ENCODE data around the gene PNMT. TPM values are rescaled to one million over a fixed set of nuclear protein-coding genes. Genes with fewer than 3 reads are reported as not detected.

Gene PNMT
- polyA plus RNA-seq, 3 donors = 3.0 to 3.9 (median 3.3) TPM

DNA sequence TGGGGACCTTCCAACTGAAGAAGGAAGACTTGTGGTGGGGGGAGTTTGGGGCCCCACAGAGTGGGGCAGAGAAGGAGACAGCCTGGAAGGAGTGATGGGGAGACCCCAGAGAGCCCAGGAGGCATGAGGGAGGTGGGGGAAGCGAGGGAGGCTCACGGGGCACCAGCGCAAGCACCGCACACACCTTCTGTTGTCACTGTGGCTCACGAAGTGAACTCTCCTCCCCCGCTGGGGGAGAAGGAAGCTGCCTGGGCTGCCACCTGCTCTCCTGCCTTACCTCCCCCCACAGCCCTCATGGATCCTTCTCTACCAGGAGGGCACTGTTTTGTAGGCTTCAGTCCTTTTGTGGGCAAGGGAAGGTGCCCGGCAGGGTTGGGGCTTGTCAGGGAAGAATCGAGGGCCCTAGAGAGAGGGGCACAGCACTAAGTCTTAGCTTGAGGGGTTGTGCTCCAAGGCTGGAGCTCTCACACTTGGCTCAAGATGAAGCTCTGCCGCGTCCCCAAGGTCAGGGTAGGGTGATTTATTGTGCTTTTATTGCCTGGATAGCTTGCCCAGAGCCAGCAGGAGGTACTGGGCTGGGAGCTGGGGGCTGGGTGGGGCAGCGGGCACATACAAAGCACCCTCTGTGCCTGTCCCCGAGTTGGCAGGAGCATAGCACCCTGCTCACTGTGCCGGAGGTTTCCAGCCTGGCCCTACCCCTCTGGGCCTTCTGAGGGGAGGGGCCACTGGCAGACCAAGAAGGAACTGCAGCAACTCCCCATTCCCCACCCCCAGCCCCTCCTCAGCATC, 35.9 kb upstream of the PNMT start:
- no peak for DNase-seq

DNA sequence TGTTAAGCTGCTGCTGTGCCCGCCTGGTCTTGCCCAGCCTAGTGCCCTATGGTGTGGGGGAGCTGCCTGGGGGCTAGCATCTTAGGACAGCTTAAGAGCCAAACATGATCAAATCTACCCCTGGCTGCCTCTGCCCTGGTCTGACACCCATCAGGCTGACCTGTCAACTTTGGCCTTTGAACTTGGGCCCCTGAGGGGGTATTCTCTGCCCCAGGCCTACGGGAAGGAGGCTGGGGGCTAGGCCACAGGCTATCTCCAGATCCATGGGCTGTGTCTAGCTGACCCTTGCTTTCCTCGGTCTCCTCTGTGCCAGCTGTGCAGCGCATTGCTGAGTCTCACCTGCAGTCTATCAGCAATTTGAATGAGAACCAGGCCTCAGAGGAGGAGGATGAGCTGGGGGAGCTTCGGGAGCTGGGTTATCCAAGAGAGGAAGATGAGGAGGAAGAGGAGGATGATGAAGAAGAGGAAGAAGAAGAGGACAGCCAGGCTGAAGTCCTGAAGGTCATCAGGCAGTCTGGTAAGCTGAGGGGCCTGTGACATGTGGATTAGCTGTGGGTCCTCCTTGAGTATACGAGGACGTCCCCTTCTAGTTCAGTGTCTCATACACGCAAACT, 34.6 kb upstream of the PNMT start:
- DNase-seq = no peak

GRCh38 chr17:39634384-39634871, 33.8 kb upstream of the PNMT start:
- peak; percentile 72 for DNase-seq

DNA sequence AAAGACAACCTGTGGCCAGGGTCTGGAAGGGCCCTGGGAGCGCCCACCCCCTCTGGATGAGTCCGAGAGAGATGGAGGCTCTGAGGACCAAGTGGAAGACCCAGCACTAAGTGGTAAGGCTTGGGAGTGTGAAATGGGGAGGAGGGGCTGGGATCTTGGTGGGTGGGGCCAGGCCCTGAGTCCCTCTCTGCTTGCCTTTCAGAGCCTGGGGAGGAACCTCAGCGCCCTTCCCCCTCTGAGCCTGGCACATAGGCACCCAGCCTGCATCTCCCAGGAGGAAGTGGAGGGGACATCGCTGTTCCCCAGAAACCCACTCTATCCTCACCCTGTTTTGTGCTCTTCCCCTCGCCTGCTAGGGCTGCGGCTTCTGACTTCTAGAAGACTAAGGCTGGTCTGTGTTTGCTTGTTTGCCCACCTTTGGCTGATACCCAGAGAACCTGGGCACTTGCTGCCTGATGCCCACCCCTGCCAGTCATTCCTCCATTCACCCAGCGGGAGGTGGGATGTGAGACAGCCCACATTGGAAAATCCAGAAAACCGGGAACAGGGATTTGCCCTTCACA, 32.6 kb upstream of the PNMT start:
- no peak for DNase-seq

GRCh38 chr17:39636587-39636926, 31.7 kb upstream of the PNMT start:
- DNase-seq = no peak

DNA sequence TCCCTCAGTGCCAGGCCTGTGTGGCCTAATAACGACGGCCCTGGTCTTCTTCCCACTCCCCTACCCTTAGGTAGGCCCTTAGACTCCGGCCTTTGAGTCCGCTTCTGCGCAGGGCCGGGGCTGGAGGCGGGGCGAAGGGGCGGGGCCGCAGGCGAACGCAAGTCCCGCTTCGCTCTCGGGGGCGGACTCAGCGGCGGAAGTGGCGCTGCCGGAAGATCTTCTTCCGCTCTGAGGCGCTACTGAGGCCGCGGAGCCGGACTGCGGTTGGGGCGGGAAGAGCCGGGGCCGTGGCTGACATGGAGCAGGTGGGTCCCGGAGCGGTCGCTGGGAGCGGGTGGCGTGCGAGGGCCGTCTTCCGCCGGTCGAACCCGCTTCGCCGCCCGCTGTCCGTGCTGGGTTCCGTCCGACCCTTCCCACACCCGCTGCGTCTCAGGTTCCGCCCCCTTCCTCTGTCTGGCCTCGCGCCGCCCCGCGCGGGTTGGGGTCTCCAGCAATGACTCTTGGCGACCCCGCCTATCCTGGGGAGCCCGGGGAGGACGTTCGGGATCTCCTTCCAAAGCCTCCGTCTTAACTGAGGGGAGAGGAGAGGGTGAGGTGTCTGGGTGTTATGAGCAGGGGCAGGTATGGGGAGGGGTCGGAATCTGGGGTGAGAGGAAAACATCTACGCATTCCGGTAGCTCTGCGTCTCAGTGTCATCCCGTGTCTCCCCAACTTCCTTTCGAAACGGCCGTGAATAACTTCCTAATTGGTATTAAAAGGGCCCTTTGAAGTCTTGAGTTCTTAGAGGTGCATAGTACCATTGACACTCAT, 31.1 kb upstream of the PNMT start, which contains the start of gene STARD3:
Gene STARD3 (plus strand): TSS at position 218 of the 810 bp plus-strand sequence. CDS start 16,388 bp downstream, outside the sequence.
- DNase-seq = peak; percentile 88

DNA sequence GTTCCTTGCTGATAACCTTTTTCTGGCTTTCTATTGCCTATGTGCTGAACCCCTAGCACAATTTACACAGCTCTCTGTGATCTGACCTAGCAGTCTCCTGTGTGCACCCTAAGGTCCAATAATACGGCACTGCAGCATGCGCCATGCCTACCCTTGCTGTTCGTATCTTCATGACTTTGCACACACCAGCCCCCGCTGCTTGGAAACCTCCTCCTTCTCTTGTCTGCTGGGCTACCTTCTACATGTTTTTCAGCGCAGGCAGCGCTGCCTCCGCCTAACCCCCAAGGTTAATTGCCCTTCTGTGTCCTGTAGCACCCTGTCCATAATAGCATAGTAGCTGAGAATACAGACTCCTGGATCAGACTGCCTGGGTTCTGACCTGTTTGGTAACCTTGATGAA, 29.9 kb upstream of the PNMT start:
- DNase-seq = no peak

DNA sequence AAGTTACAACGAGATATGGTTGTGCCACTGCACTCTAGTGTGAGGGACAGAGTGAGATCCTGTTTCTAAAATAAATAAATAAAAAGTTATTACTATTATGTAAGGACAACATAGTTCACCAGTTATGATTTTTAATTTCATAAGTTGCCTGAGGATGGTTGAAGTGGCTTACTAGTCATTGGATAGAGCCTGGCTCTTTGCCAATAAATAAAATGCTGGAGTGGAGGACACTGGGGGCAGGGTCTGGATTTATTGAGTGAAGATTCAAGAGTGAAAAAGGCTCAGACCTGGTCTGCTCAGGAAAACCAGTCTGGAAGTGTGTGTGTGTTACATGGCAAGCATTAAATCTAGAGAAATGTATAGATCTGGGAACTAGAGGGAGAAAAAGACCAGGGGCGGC, 29.2 kb upstream of the PNMT start:
- no peak for DNase-seq

DNA sequence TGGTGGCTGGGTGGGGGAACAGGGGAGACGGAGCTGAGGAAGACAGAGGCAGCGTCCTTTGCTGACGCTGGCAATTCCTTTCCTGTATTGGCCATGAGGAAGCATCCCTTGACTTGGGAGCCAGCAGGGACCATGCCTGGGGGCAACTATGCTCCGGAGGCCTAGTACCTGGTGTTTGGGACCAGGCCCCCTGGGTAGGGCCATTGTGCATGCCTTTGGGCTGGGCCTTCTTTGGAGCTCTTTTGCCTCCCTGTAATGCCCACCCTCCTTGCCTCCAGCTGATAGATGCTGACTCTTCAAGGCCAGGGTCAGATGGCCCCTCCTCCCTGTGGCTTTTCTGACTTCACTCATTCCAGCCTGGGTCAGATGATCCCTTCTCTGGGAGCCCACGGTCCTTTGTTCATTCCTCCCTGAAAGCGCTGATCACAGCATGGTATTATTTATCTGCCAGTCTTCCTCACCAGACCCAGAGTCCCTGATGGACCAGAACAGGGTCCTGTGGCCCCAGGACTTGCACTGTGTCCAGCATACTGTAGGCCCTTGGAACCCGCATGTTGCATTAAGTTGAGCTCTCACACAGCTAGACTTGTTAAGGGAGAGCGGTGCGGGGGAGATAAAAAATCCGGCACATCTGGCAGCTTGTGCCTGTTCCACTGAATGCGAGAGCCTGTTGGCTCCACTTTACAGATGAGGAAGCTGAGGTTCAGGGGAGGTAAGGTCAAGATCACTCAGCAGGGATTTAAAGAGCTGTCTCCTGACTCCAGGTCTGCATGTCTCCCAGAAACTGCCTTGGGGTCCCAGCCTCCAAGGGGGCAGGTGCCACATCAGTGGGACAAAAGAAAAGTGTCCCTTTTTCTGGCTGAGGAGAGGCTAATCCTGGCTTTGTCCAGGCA, 28.4 kb upstream of the PNMT start:
- DNase-seq = no peak

GRCh38 chr17:39640591-39641031, 27.6 kb upstream of the PNMT start:
- DNase-seq = no peak

DNA sequence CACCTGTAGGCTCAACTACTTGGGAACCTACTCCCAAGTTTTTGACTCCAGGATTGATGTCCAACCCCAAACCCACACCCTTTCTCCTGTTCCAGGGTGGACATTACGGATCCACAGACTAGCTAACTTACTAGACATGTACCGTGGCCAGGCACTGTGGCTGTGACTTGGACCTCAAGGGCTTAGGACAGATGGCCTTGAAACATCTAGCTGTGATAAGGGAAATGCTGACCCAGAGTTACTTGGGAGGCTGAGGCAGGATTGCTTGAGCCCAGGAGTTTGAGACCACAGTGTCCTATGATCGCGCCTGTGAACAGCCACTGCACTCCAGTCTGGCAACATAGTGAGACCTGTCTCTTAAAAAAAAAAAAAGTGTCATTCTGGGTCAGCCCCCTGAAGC, 27.2 kb upstream of the PNMT start:
- DNase-seq = no peak

- DNase-seq = no peak
Observed at GRCh38 chr17:39641883-39642282, 26.4 kb upstream of the PNMT start.

GRCh38 chr17:39642291-39643074, 25.8 kb upstream of the PNMT start:
- no peak for DNase-seq

DNA sequence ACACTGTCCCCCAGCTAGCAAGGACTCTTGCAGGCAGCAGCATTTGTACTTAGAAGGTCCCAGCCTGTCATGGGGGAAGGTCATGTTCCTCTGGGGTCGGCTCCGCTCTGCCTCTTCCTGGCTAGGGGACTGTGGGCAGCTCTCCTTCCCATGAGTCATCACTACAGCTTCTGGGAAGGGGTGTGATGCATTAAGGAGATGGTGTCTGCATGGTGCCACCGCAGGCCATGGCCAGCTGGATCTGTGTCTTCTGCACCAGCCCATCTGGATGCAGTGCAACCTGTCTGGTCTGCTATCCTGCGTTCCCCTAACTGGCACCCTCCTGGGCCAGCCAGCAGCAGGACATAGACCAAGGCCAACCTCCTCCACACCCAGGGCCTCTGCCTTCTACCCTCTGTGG, 25.0 kb upstream of the PNMT start:
- no peak for DNase-seq

- no peak for DNase-seq
Observed at GRCh38 chr17:39647256-39647655, 21.0 kb upstream of the PNMT start.

DNA sequence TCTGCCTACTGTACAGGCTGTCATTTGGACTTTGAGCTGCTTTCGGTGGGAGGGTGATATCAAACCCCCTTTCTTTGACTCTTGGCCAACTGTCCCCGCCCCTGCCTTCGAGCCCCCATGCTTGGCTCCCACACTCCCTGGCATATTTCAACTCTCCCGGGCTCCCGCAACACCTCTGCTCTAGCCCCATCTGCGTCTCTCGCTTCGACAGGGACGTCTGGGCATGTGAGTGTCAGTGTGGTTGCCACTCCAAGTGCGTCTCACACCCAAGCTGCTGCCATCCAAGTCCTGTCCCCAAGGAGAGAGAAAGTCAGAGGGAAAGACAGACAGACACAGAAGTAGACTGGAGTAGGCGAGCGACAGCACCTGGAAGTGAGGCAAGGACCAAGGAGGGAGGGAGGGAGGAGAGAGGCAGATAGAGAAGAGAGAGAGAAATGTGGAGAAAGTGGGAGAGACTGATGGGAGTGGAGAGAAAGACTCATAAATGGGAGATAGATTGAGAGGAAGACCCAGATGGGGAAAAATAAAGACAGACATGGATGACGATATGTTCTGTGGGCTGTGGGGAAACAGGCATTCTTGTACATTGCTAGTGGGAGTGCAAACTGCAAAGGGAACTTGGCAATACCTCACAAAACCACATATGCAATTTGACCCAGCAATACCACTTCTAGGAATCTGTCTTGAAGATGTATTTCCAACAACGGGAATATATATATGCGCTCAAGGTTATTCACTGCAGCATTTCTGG, 19.5 kb upstream of the PNMT start:
- DNase-seq = no peak

GRCh38 chr17:39650121-39650579, 18.1 kb upstream of the PNMT start:
- DNase-seq = no peak

DNA sequence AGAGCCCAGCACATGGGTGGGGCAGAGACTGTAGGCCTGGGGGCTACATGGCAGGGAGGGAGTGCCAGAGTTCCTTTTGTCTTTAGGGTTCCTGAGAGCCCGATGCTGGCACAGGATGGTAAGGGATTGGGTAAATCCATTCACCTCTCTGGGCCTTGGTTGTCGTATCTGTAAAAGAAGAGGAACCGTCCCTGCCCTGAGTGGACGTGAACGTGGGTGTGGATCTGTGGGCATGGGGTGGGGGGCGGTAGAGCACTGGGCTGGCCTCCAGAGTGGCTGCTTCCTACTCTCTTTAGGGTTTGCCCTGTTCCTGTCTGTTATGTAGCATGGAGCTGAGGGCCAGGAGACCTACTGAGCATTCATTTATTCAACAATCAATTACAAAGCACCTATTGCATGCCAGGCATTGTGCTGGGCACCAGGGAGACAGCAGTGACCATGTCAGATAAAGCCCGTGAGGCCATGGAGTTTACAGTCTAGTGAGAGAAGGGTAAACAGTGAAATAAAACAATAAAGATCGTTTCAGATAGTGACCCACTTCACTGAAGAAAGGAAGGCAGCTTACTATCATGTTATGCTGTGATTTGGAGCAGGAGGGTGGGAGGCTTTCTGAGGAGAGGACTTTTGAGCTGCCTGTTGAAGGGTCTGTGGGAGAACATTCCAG, 16.2 kb upstream of the PNMT start:
- DNase-seq = no peak

Data from renal pelvis (tissue), 4 donors.